Suprapubic skin (tissue), 4 donors: Measurements from ENCODE around the gene WDR37. TPM values are rescaled to one million over a fixed set of nuclear protein-coding genes. Genes with fewer than 3 reads are reported as not detected.
"Not testable (repeated sequence)": the region's sequence is repeated elsewhere in the genome, so short reads cannot be mapped to it uniquely, and the experiment has no call there.

Experiments
- DNase-seq, 2 donors: peaks; one replicate each; pipeline ENCODE4 v3.0.0-alpha.2; 2019; ENCODE audit warnings: low spot score in 2 of 2
- H3K27ac ChIP-seq: fragments of 200-600 bp; sonication (generic); one replicate; pipeline ENCODE4 v1.5.1; 2019
- H3K27me3 ChIP-seq: fragments of 200-600 bp; sonication (generic); one replicate; pipeline ENCODE4 v1.5.1; 2019
- H3K36me3 ChIP-seq: fragments of 200-600 bp; sonication (generic); one replicate; pipeline ENCODE4 v1.5.1; 2019
- H3K4me1 ChIP-seq: fragments of 200-600 bp; sonication (generic); one replicate; pipeline ENCODE4 v1.5.1; 2019
- H3K4me3 ChIP-seq: fragments of 200-600 bp; sonication (generic); one replicate; pipeline ENCODE4 v1.5.1; 2019; ENCODE audit warnings: mild to moderate bottlenecking
- H3K9me3 ChIP-seq: fragments of 200-600 bp; sonication (generic); one replicate; pipeline ENCODE4 v1.5.1; 2019
- EP300 ChIP-seq: sonication (generic); formaldehyde crosslinking; IDR thresholded peaks from one replicate; pipeline ENCODE4 v1.6.1; 2017; ENCODE audit warnings: antibody characterized with exemption
- POLR2A ChIP-seq, 2 donors: fragments of 450-650 bp; IDR thresholded peaks; one replicate each; pipeline ENCODE4 v1.6.1; 2017; ENCODE audit warnings: antibody characterized with exemption in 2 of 2, mild to moderate bottlenecking in 2 of 2, moderate library complexity in 2 of 2
- POLR2AphosphoS5 ChIP-seq, 3 donors: sonication (generic); formaldehyde crosslinking; IDR thresholded peaks; one replicate each; pipeline ENCODE4 v1.6.1; 2017; ENCODE audit warnings: antibody characterized with exemption in 3 of 3
- WGBS: methylation state at CpG from one replicate; pipeline ENCODE4 v1.1.5; 2018; 5-methylcytosine and 5-hydroxymethylcytosine counted together
- total RNA-seq, 4 donors: library from RNA; depleted of rRNA; stranded (reverse); fragments of >200 nt; gene quantifications; one replicate each; pipeline ENCODE4 v1.1.0, GENCODE V29; 2016
- TF ChIP-seq, protein P1 (sequence below), 2 donors: fragments of 200-600 bp in 1 of 2; fragments of 450-650 bp in 1 of 2; sonication (generic) in 1 of 2; IDR thresholded peaks; one replicate each; pipeline ENCODE4 v1.5.1; 2016 to 2019; ENCODE audit warnings: antibody characterized with exemption in 2 of 2, mild to moderate bottlenecking in 1 of 2, moderate library complexity in 1 of 2

Gene WDR37
- total RNA-seq, 4 donors from 2014 or later: 13.1 to 32.7 (median 18.4) TPM

DNA sequence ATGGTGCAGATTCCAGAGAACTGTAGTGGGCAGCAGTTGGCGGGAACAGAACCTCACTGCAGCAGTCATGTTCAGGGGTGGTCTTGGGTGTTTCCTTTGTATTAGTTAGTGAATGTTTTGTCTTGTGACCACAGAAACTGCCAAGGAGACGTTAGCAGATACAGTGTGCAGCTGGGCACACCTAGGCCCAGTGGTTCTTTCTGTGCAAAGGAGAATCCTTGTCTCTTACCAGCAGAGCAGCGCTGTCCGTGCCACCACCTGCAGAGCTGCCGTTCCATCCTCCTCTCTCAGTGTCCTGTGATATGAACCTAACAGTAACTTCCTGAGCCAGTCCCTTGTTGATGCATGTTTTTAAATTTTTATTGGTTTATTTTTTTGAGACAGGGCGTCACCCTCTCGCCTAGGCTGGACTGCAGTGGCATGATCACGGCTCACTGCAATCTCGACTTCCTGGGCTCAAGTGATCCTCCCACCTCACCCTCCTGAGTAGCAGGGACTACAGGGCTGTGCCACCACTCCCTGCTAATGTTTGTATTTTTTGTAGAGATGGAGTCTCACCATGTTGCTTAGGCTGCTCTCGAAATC, 60.6 kb downstream of the WDR37 start:
- no peaks in the 10 kb centered on the region for H3K4me1 ChIP-seq
- peaks cover 93% of the 10 kb centered on the region for H3K36me3 ChIP-seq
- WGBS: 95% methylated on average over 10 of the region's 10 CpGs
- no peaks in the 10 kb centered on the region for H3K27me3 ChIP-seq
- no peaks in the 10 kb centered on the region for H3K9me3 ChIP-seq
- TF ChIP-seq POLR2A (IDR thresholded peaks at IDR 0.05) (no peak), POLR2AphosphoS5 (IDR thresholded peaks at IDR 0.05) (no peak), EP300 (no peak)
- TF ChIP-seq, protein P1, sequence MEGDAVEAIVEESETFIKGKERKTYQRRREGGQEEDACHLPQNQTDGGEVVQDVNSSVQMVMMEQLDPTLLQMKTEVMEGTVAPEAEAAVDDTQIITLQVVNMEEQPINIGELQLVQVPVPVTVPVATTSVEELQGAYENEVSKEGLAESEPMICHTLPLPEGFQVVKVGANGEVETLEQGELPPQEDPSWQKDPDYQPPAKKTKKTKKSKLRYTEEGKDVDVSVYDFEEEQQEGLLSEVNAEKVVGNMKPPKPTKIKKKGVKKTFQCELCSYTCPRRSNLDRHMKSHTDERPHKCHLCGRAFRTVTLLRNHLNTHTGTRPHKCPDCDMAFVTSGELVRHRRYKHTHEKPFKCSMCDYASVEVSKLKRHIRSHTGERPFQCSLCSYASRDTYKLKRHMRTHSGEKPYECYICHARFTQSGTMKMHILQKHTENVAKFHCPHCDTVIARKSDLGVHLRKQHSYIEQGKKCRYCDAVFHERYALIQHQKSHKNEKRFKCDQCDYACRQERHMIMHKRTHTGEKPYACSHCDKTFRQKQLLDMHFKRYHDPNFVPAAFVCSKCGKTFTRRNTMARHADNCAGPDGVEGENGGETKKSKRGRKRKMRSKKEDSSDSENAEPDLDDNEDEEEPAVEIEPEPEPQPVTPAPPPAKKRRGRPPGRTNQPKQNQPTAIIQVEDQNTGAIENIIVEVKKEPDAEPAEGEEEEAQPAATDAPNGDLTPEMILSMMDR (IDR thresholded peaks at IDR 0.05): no peak
- DNase-seq: peak in 1 of 2 donors; percentile 57
- no peak overlapping the region for H3K4me3 ChIP-seq
- no peak overlapping the region for H3K27ac ChIP-seq

GRCh38 chr10:1117651-1118050, 61.5 kb downstream of the WDR37 start:
- Histone ChIP-seq H3K27ac (no peak overlapping the region), H3K4me1 (no peaks in the 10 kb centered on the region), H3K9me3 (no peaks in the 10 kb centered on the region), H3K27me3 (no peaks in the 10 kb centered on the region), H3K4me3 (no peak overlapping the region), H3K36me3 (peaks cover 93% of the 10 kb centered on the region)
- TF ChIP-seq, protein P1 (IDR thresholded peaks at IDR 0.05): no peak
- no peak for TF ChIP-seq POLR2A (IDR thresholded peaks at IDR 0.05)
- TF ChIP-seq POLR2AphosphoS5 (IDR thresholded peaks at IDR 0.05): no peak
- TF ChIP-seq EP300: no peak
- 83% methylated on average over 14 of the region's 14 CpGs for WGBS
- DNase-seq: peak in 1 of 2 donors; percentile 35

DNA sequence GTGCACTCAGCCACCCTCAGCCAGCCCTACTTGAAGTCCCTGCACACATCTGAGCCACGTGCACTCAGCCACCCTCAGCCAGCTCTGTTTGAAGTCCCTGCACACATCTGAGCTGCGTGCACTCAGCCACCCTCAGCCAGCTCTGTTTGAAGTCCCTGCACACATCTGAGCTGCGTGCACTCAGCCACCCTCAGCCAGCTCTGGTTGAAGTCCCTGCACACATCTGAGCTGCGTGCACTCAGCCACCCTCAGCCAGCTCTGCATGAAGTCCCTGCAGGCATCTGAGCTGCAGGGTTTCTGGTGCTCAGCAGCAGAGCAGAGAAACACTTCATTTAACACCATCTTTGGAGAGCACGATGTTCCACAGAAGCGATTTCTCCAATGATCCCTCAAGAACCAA, 62.1 kb downstream of the WDR37 start:
- peak in 1 of 2 donors; percentile 55 for DNase-seq
- H3K9me3 ChIP-seq, H3K4me3 ChIP-seq, H3K4me1 ChIP-seq, H3K27ac ChIP-seq, H3K27me3 ChIP-seq: not testable (repeated sequence)
- 86% methylated on average over 6 of the region's 6 CpGs for WGBS
- H3K36me3 ChIP-seq: peaks cover 92% of the 10 kb centered on the region

GRCh38 chr10:1119027-1119426, 62.8 kb downstream of the WDR37 start:
- Histone ChIP-seq H3K27ac (no peak overlapping the region), H3K4me1 (no peaks in the 10 kb centered on the region), H3K4me3 (no peak overlapping the region), H3K9me3 (no peaks in the 10 kb centered on the region), H3K27me3 (no peaks in the 10 kb centered on the region), H3K36me3 (peaks cover 90% of the 10 kb centered on the region)
- no peak for DNase-seq
- no peak for TF ChIP-seq POLR2A (IDR thresholded peaks at IDR 0.05)
- TF ChIP-seq, protein P1 (IDR thresholded peaks at IDR 0.05): no peak
- no peak for TF ChIP-seq EP300
- TF ChIP-seq POLR2AphosphoS5 (IDR thresholded peaks at IDR 0.05): no peak
- WGBS: 81% methylated on average over 8 of the region's 8 CpGs

GRCh38 chr10:1119501-1119900, 63.3 kb downstream of the WDR37 start:
- DNase-seq: peak in 1 of 2 donors; percentile 29
- TF ChIP-seq, protein P1 (IDR thresholded peaks at IDR 0.05): no peak
- no peak for TF ChIP-seq POLR2AphosphoS5 (IDR thresholded peaks at IDR 0.05)
- no peak for TF ChIP-seq EP300
- TF ChIP-seq POLR2A (IDR thresholded peaks at IDR 0.05): no peak
- Histone ChIP-seq H3K9me3 (no peaks in the 10 kb centered on the region), H3K27me3 (no peaks in the 10 kb centered on the region), H3K4me3 (no peak overlapping the region), H3K36me3 (peaks cover 90% of the 10 kb centered on the region), H3K27ac (no peak overlapping the region), H3K4me1 (no peaks in the 10 kb centered on the region)
- 97% methylated on average over 6 of the region's 6 CpGs for WGBS

- Histone ChIP-seq H3K27me3 (no peaks in the 10 kb centered on the region), H3K4me3 (no peak overlapping the region), H3K27ac (no peak overlapping the region), H3K4me1 (no peaks in the 10 kb centered on the region), H3K36me3 (peaks cover 90% of the 10 kb centered on the region), H3K9me3 (no peaks in the 10 kb centered on the region)
- TF ChIP-seq POLR2A (IDR thresholded peaks at IDR 0.05) (no peak), EP300 (no peak), POLR2AphosphoS5 (IDR thresholded peaks at IDR 0.05) (no peak)
- 85% methylated on average over 12 of the region's 12 CpGs for WGBS
- DNase-seq: peak in 1 of 2 donors; percentile 34
These were observed 64.1 kb downstream of the WDR37 start for GRCh38 chr10:1120306-1120705.
